LNCAP (cell line): Measurements from ENCODE around the gene GSK3A.

ENCODE experiments used
- CTCF ChIP-seq: fragments of 450-650 bp; IDR thresholded peaks from 2 replicates; pipeline ENCODE4 v1.5.1; 2017; ENCODE audit warnings: mild to moderate bottlenecking

Gene GSK3A

GRCh38 chr19:42254850-42255765 is 12.7 kb upstream of the GSK3A start, which contains the start of gene ERF:
ERF (minus strand) TSS chr19:42255128; CDS start chr19:42254999, 129 bp downstream.
- no peak for TF ChIP-seq CTCF

GRCh38 chr19:42254089-42254849 is 11.9 kb upstream of the GSK3A start:
- TF ChIP-seq CTCF = no peak

GRCh38 chr19:42253245-42254088 is 11.1 kb upstream of the GSK3A start:
- TF ChIP-seq CTCF = no peak

GRCh38 chr19:42252365-42253244 is 10.2 kb upstream of the GSK3A start:
- TF ChIP-seq CTCF = no peak

GRCh38 chr19:42251572-42252358 is 9.4 kb upstream of the GSK3A start:
- TF ChIP-seq CTCF = no peak

- TF ChIP-seq CTCF = no peak
Measured at GRCh38 chr19:42250666-42251531, 8.5 kb upstream of the GSK3A start.
